TTC549 (cell line): ENCODE results near the gene PEA15.

ENCODE experiments used
- FAIRE-seq: peaks from 2 replicates; lab custom pipeline; 2012; peaks lifted over from hg19 to GRCh38; lab: Jason Lieb, UNC

Gene PEA15

DNA sequence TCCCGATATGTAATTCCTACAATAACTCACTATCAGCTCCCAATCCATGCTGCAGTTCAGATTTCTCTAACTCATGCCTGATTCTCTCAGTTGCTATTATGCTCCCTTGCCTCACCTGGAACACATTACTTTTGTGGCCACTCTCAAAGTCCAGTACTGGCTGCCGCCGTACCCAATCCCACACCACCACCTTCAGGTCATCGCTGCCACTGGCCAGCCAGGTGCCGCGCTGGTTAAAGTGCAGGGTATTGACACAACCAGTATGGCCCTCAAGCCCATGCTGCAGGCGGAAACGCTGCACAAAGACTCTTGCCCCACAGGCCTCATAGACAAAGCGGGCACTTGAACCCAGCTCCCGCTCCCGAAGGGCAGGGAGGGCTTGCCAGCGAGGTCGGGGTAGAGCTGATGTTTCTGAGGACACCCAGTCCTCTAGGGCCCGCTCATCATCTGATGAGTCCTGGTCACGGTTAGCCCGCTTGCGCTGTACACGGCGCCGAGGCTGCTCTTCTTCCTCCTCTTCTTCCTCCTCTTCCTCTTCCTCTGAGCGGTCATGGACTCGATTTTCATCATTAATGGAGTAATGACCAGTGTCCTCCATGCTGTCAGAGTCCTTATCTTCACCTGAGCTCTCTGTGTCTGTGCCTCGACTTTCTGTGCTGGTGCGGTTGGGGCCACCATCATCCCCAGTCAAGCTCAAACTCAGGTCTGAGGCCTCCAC, 34.6 kb downstream of the PEA15 start:
- no peak for FAIRE-seq

GRCh38 chr1:160243767-160244166, 38.6 kb downstream of the PEA15 start:
- no peak for FAIRE-seq

DNA sequence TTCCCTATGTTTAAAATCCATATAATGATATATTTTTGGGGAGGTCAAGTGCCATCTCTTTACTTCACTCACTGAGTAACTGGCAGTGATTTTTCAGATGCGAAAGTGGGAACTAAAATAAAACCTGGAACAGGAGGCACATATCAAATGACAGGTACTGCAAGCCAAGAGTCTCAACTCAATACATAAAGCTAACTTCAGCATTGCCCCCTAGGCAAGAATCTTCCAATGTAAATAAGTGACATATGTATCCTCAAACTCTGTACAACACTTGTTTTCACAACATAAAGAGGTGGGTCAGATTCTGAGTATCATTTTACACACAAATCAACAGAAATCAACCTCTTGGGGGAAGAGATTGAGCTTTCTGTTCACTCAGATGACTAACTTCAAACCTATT, 39.0 kb downstream of the PEA15 start:
- no peak for FAIRE-seq

DNA sequence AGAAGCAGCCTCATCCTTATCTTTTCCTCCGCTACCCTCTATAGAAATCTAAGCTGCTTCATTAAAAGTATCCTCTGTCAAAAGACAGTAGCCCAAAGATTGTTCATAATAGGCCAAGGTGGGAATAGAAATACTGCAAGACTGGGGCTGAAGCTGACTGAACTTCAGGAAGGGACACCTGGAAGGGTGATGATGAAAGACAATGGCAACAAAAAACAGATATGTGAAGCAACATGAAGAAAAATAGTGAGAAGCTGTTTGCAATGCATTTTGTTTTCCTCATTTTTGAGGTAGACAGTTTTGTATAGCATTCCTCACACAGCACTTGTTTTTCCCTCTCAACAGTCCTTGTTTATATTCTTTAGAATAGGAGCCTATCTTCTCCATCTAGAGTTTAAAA, 40.2 kb downstream of the PEA15 start:
- FAIRE-seq, result no peak

GRCh38 chr1:160247053-160247452, 41.9 kb downstream of the PEA15 start:
- no peak for FAIRE-seq

- FAIRE-seq, result no peak
These were observed 45.8 kb downstream of the PEA15 start for GRCh38 chr1:160251011-160251410.

DNA sequence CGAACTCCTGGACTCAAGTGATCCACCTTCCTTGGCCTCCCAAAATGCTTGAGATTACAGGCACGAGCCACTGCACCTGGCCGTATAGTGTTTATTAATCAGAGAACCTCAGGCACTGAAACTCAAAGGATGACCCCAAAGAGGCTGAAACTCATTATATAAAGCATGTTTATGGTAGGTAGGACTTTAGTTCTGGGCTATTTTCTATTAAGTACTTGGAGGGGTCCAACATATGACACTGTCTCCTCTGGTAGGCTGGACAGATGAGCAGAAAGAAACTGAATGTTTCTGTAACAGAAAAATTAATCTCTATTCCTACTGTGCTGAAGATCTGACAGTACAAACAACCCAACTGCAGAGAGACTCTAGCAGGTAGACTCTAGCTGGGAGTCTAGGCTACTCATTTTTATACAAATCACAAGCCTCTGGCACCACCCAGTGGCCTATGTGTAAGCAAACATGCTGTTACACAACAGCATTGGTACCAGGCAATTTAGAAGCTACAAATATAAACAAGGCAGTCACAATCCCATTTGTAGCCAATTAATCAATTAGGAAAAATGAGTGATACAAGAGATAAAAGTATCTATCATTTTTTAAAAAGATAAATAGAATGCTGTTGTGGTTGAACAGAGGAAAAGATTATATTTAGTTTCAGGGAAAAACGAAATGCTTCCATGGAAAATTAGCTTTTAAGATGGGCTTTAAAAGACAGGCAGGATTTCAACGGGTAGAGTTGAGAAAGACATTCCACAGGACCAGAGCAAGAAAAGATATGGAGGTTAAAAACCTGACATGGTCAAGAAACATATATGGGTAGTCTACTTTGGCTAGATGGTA, 46.7 kb downstream of the PEA15 start:
- FAIRE-seq, result peak; percentile 98

GRCh38 chr1:160255781-160256300, 50.7 kb downstream of the PEA15 start:
- no peak for FAIRE-seq

DNA sequence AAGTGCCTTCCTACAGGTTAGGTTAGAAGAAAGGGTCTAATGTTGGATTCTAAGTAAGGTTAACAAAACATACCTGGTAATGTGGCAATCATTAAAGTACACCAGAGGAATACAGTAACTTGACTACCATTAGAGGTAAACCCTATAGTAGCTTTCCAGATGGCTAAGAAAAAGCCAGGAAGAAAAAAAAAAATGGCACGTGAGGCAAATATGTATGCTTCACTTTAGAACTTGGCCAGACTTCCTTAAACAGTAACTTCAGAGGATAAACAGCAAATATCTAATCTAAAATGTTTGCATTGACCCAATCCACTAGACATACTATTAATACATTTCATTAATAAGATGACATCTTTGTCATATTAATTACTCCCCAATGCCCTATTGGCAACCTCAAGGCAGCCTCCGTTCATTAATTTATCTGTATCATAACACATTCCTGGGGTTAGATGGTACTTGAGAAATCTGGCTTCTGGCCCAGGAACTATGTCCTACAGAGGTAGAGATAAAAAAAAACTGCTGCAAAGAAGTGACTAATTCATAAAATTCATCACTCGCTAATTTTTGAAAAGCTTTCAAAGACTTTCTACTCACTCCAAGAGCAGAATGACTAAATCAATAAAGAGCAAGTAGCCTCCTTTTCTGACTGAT, 51.3 kb downstream of the PEA15 start:
- no peak for FAIRE-seq

DNA sequence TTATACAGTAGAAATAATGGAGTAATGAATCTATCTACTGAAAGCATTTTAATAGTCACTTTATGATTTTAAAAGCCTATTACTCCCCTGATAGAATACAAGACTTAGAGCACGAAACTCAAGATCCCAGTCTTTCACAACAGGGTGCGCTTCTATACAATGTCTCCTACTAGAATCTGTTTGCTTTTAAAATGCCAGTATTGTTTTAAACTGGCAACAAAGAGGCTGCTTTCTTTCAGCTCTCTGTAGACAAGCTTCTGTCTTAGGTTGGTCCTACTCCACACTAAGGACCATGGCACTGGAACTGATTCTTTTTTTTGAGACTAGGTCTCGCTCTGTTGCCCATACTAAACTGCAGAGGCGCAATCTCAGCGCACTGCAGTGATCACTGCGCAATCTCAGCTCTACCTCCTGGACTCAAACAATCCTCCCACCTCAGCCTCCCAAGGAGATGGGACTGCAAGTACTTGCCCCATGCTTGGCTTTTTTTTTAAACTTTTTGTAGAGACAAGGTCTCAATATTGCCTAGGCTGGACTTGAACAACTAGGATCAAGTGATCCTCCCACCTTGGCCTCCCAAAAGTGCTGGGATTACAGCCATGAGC, 52.3 kb downstream of the PEA15 start:
- FAIRE-seq, result no peak

DNA sequence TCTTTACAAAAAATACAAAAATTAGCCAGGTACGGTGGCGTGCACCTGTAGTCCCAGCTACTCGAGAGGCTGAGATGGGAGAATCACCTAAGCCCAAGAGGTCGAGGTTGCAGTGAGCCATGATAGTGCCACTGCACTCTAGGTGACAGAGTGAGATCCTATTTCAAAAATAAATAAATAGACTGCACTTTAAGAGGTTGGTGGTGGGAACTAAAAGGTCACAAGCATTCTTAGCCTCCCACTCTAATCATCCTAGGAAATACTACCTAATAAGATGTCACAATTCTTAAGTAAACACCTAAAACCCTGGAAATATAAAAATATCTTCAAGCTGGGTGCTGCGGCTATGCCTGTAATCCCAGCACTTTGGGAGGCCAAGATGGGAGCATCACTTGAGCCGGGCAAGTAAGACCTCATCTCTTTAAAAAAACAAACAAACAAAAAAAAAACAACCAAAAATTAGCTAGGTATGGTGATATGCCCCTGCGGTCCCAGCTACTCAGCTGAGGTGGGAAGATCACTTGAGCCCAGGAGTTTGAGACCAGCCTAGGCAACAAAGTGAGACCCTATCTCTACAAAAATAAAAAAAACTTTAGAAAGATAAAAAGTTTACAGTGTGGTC, 53.1 kb downstream of the PEA15 start:
- FAIRE-seq, result no peak

- no peak for FAIRE-seq
These were observed 55.5 kb downstream of the PEA15 start for GRCh38 chr1:160260406-160261382.

DNA sequence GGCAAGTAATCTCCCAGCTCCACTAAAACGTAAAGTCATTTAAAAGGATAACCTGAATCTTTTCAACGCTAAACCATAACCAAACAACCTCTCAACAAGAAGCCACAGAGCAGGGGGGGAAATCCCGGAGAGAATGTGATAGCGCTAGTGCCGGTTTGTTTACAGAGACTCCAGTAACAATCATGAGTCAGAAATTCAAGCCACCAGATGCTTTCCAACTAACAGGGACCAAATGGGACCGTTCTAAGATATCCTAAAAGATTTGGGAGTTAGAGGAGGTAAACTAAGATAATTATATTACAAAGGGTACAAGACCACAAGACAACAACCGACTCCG, 56.3 kb downstream of the PEA15 start:
- FAIRE-seq, result peak; percentile 15

DNA sequence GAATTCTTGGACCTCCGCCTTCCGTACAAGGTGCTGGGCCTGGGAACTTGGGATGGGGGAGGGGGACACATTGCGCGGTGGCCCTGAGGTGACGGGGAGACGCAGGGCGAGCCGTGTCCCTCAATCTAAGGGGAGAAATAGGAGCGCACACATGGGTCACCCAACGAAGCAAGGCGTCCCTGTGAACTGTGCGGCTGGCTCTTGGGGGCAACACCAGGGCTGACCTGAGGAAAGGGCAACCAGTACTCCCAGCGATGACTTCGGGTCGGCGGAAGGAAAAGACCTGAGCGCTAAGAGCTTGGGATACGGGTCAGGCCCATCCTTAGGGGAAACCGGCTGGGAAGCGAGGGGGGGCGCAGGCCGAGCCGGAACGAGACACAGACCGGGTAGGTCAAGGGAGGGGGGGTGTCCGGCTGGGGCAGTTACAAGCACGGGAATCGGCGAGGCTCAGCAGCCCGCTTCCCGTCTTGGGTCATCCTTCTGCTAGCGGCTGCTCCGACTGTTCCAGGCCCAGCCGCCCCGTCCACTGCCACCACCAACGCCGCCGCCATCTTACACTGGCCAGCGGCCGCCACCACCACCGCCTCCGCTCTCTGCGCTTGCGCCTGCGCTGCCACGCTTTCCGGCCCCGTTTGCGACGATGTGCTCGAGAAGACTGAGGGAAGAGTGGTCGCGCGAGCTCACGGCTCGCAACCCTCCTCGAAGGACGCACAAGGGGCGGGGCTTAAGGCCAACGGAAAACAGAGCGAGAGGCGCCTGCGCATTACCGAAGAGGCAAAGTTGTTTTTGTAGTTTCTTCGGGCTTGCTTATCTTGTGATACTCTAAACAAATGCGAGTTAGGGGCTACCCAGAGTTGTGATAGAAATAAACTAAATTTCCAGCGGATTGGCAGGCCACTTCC, 57.0 kb downstream of the PEA15 start, which contains the start of gene DCAF8:
Gene DCAF8, minus strand, starts transcription at position 657 of the 902 bp plus-strand sequence. CDS start 18,541 bp downstream, outside the sequence.
- FAIRE-seq, result peak; percentile 97

DNA sequence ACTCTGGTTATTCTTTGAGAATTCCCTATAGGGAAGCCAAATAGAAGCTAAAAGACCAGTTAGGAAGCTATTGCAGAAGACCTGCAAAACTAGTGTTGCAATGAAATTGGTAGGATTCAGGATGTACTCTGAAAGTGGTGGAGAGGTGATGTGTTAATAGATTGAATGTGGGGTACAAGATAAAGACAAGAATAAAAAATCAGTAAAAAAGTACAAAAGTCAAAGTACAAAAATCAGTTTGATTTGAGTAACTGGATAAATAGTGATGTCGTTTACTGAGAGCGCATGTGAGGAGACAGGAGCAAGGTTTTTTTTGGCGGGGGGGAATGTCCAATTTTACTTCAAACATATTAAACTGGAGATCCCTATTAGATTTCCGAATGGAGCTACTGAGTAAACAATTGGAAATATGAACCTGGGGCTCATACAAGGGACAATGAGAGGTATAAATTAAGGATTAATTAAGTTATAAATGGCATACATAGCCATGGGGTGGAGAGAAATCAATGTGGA, 59.7 kb downstream of the PEA15 start:
- no peak for FAIRE-seq
